Left lung (tissue), 10 donors: Measurements from ENCODE around the gene BASP1. TPM values are rescaled to one million over a fixed set of nuclear protein-coding genes. Genes with fewer than 3 reads are reported as not detected.

Experiments used
- ATAC-seq: fragments of 200-7000 bp; cut with Tn5 transposase; one replicate; pipeline ENCODE4 v1.9.1; 2020; ENCODE audit warnings: moderate library complexity
- DNase-seq, 4 donors: peaks; one replicate each; pipeline ENCODE4 v3.0.0-alpha.2; 2013 to 2020
- H3K27ac ChIP-seq, 2 donors: fragments of 200-600 bp; sonication (generic) in 1 of 2; one replicate each; pipeline versions ENCODE4 v1.5.0 to v1.8.0; 2020 to 2021
- H3K27me3 ChIP-seq, 2 donors: fragments of 200-600 bp; sonication (generic) in 1 of 2; one replicate each; pipeline versions ENCODE4 v1.5.0 to v1.8.0; 2020 to 2021
- H3K36me3 ChIP-seq, 2 donors: fragments of 200-600 bp; sonication (generic) in 1 of 2; one replicate each; pipeline versions ENCODE4 v1.5.0 to v1.8.0; 2020 to 2021
- H3K4me1 ChIP-seq, 2 donors: fragments of 200-600 bp; one replicate each; pipeline ENCODE4 v1.8.0; 2021
- H3K4me3 ChIP-seq, 2 donors: fragments of 200-600 bp; sonication (generic) in 1 of 2; one replicate each; pipeline versions ENCODE4 v1.5.0 to v1.8.0; 2020 to 2021; ENCODE audit warnings: mild to moderate bottlenecking in 1 of 2
- H3K9me3 ChIP-seq, 2 donors: fragments of 200-600 bp; sonication (generic) in 1 of 2; one replicate each; pipeline versions ENCODE4 v1.5.0 to v1.8.0; 2020 to 2021
- CTCF ChIP-seq, 2 donors: fragments of 200-600 bp; sonication (generic) in 1 of 2; IDR thresholded peaks; one replicate each; pipeline versions ENCODE4 v1.5.0 to v1.8.0; 2021; ENCODE audit warnings: antibody characterized with exemption in 2 of 2
- intact Hi-C, 2 donors: fragments of 100-400 bp; cut with DNase I; formaldehyde crosslinking; loops; one replicate each; pipeline versions ENCODE4 v1.11.2 to v1.14.2; 2022
- polyA plus RNA-seq, 6 donors: library from polyadenylated mRNA; unstranded; fragments of 120-200 nt; gene quantifications; one replicate each; pipeline ENCODE4 v1.2.1, GENCODE V29; 2013; ENCODE audit not compliant: insufficient read length in 6 of 6
- total RNA-seq, 2 donors: library from RNA; stranded (reverse); fragmentation: NEBNext Ultra II Directional; extraction: Animal tissue kit (Norgen Biotek cat#: 25700); gene quantifications; one replicate each; pipeline ENCODE4 v1.2.1, GENCODE V29; 2021
- donor health status: DM: no; HTN: yes; CAD: no.
- donor health status: DM: no; HTN: no; CAD: no.

Gene BASP1
- total and polyA plus RNA-seq, 8 donors, result 22.9 to 63.2 (median 42.8) TPM

GRCh38 chr5:17234374-17234773 lies 16.9 kb downstream of the BASP1 start:
- H3K4me3 ChIP-seq, result no peak overlapping the region
- peak overlapping the region in 1 of 2 donors; percentile 67 for H3K27ac ChIP-seq
- peaks cover 5 to 35% of the 10 kb centered on the region in 2 donors for H3K4me1 ChIP-seq
- H3K36me3 ChIP-seq, result no peaks in the 10 kb centered on the region
- DNase-seq (no peak), ATAC-seq (no peak)
- intact Hi-C loops, result no loop called here
- H3K27me3 ChIP-seq, result no peaks in the 10 kb centered on the region
- TF ChIP-seq CTCF (IDR thresholded peaks at IDR 0.05), result no peak
- no peaks in the 10 kb centered on the region for H3K9me3 ChIP-seq

DNA sequence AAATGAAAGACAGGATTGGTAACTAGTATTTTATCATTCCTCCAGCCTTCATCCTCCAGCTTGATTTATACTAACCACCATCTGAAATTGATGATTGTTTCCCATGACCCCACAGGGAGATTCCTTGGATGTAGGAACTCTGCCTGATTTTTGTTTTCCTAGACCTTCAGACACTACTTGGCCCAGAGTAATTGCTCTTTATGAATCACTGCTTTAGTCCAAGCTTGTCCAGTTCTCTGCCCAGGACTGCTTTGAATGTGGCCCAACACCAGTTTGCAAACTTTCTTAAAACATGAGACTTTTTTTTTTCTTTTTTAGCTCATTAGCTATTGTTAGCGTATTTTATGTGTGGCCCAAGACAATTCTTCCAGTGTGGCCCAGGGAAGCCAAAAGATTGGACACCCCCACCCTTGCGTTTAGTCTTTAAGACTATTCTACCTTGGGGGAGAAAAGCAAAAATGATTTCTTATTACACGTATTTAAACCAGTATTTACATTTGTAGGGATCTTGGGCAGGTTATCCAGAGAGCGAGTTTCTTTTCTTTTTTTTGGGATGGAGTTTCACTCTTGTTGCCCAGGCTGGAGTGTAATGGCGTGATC lies 18.4 kb downstream of the BASP1 start:
- H3K4me1 ChIP-seq, result peaks cover 5 to 29% of the 10 kb centered on the region in 2 donors
- peak overlapping the region in 1 of 2 donors; percentile 67 for H3K27ac ChIP-seq
- no peaks in the 10 kb centered on the region for H3K27me3 ChIP-seq
- no peaks in the 10 kb centered on the region for H3K9me3 ChIP-seq
- no peak for ATAC-seq
- intact Hi-C loops, result no loop called here
- no peaks in the 10 kb centered on the region for H3K36me3 ChIP-seq
- no peak overlapping the region for H3K4me3 ChIP-seq
- DNase-seq, result no peak
- TF ChIP-seq CTCF (IDR thresholded peaks at IDR 0.05), result no peak

DNA sequence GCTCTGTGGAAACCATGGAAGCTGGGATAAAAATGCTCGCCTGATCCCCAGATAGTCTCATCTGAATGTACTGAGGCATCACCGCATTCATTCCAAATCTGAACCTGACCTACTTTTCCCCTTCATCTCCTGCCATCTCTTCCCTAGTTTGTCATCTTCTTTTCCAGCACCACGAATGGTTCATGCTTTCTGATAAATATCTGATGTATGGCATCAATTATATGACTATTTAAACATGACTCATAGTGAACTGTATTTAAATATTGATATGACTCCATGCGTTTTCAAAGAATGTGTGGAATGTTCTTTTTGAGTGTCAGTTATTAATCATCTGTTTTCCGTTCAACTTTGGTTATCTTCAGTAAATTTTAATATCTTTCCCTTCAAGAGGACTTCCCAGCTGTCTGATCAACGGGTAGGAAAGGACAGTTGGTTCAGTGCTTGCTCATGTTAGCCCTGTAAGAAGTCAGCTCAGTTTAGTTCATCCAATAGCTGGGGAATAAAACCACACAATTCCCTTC lies 21.1 kb downstream of the BASP1 start:
- Histone ChIP-seq H3K4me3 (no peak overlapping the region), H3K36me3 (no peaks in the 10 kb centered on the region), H3K4me1 (peaks cover 5 to 24% of the 10 kb centered on the region in 2 donors), H3K27ac (no peak overlapping the region), H3K27me3 (no peaks in the 10 kb centered on the region), H3K9me3 (no peaks in the 10 kb centered on the region)
- intact Hi-C loops, result no loop called here
- ATAC-seq (no peak), DNase-seq (no peak)
- no peak for TF ChIP-seq CTCF (IDR thresholded peaks at IDR 0.05)

- DNase-seq (no peak), ATAC-seq (no peak)
- Histone ChIP-seq H3K36me3 (no peaks in the 10 kb centered on the region), H3K27me3 (no peaks in the 10 kb centered on the region), H3K27ac (no peak overlapping the region), H3K9me3 (no peaks in the 10 kb centered on the region), H3K4me1 (peaks cover 5 to 11% of the 10 kb centered on the region in 2 donors), H3K4me3 (no peak overlapping the region)
- no peak for TF ChIP-seq CTCF (IDR thresholded peaks at IDR 0.05)
- intact Hi-C loops, result no loop called here
These were observed 22.5 kb downstream of the BASP1 start for GRCh38 chr5:17239953-17240352.

DNA sequence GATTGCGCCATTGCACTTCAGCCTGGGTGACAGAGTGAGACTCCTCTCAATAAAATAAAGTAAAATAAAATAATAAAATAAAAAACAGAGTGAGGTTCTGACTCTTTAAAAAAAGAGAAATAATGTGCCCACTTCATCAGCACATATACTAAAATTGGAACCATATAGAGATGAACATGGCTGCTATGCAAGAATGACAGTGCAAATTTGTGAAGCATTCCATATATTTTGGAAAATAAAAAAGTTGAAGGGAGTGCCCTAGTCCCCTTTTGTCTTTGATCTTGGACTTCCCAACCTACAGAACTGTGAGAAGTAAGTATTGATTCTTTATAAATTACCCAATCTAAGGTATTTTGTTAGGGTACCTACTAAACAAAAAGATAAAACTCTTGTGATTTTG lies 23.1 kb downstream of the BASP1 start:
- Histone ChIP-seq H3K36me3 (no peaks in the 10 kb centered on the region), H3K4me3 (no peak overlapping the region), H3K9me3 (no peaks in the 10 kb centered on the region), H3K27me3 (no peaks in the 10 kb centered on the region), H3K4me1 (peaks cover 3 to 7% of the 10 kb centered on the region in 2 donors), H3K27ac (no peak overlapping the region)
- ATAC-seq (no peak), DNase-seq (no peak)
- no peak for TF ChIP-seq CTCF (IDR thresholded peaks at IDR 0.05)
- intact Hi-C loops, result no loop called here
